HEK293T (cell line): ENCODE data around the gene CBX2.

Source experiments
- BHLHE40 ChIP-seq: fragments of 450-650 bp; IDR thresholded peaks from 2 replicates; pipeline ENCODE4 v1.6.1; 2016; ENCODE audit warnings: mild to moderate bottlenecking, moderate library complexity, borderline replicate concordance
- ELF4 ChIP-seq: fragments of 450-650 bp; IDR thresholded peaks from 2 replicates; pipeline ENCODE4 v1.6.1; 2017; ENCODE audit warnings: antibody characterized with exemption
- FOXK2 ChIP-seq: fragments of 450-650 bp; IDR thresholded peaks from 2 replicates; pipeline ENCODE4 v1.6.1; 2016; ENCODE audit warnings: mild to moderate bottlenecking
- SUZ12 ChIP-seq: fragments of 450-650 bp; IDR thresholded peaks from 2 replicates; pipeline ENCODE4 v1.6.1; 2016; ENCODE audit warnings: mild to moderate bottlenecking

- no peak for TF ChIP-seq ELF4
- TF ChIP-seq FOXK2: no peak
- TF ChIP-seq SUZ12: no peak
- TF ChIP-seq BHLHE40: no peak
Measured at GRCh38 chr17:79806446-79806760, 28.5 kb downstream of the CBX2 start.
